DMS 273 (cell line): ENCODE results near the gene OTOP2.
A peak's percentile ranks its signal among the peaks of the same experiment; 100 is the strongest.

Experiments used
- DNase-seq: peaks from one replicate; lab custom pipeline; 2025; ENCODE audit not compliant: unreplicated experiment; lab: John Stamatoyannopoulos, UW

OTOP2 gene

GRCh38 chr17:74924250-74924948 is at the start of gene OTOP2:
Gene OTOP2 (plus strand): TSS chr17:74924273. CDS start chr17:74924633, 360 bp downstream.
- DNase-seq, result no peak

DNA sequence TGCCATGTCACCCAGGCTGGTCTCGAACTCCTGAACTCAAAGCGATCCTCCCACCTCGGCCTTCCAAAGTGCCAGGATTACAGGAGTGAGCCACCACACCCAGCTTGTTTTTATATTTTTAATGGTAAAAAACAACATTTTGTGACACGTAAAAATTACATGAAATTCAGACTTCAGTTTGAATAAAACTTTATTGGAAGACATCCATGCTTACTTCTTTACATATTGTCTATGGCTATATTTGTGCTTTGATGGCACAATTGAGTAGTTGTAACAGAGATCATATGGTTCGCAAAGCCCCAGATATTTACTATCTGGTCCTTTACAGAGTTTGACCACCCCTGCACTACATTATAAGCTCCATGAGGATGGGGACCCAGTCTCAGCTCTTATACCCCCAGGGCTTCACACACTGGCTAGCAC is 49.4 kb upstream of the OTOP2 start:
- DNase-seq, result no peak

DNA sequence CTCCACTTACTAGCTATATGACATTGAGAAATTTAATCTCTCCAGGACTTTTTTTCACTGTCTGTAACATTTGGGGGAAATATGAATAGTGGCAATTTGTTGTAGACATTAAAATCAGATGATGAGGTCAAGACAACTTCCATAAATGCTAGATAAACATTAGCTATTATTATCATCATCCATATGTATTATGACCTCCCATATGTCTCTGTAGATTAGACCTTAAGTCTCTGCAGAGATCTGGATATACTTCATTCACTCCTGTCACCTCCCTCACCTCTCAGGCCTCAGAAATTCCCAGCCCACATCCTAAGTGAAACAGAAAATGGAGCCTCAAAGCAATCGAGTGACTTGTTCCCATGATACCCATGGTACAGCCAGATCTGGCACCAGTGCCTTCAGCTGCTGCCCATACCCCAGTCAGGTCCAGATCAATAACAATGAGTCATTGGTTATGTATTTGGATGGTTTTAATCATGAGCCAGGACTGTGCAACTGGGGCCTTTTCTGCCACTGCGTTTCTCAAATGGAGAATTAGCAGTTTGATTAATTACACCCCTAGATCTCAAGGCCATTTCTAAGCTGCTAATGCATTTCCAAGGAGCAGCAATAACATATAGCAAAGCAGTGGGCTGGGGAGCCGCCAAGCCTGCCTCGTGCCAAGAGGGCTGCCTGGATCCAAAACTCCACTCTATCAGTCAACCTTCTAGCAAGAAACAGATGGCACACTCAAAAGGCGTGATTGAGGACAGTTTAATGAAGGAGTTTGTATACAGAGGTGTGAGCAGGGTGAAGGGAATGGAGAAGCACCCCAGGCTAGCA is 48.7 kb upstream of the OTOP2 start:
- peak; percentile 84 for DNase-seq

GRCh38 chr17:74875977-74876593 is 48.0 kb upstream of the OTOP2 start:
- no peak for DNase-seq

DNA sequence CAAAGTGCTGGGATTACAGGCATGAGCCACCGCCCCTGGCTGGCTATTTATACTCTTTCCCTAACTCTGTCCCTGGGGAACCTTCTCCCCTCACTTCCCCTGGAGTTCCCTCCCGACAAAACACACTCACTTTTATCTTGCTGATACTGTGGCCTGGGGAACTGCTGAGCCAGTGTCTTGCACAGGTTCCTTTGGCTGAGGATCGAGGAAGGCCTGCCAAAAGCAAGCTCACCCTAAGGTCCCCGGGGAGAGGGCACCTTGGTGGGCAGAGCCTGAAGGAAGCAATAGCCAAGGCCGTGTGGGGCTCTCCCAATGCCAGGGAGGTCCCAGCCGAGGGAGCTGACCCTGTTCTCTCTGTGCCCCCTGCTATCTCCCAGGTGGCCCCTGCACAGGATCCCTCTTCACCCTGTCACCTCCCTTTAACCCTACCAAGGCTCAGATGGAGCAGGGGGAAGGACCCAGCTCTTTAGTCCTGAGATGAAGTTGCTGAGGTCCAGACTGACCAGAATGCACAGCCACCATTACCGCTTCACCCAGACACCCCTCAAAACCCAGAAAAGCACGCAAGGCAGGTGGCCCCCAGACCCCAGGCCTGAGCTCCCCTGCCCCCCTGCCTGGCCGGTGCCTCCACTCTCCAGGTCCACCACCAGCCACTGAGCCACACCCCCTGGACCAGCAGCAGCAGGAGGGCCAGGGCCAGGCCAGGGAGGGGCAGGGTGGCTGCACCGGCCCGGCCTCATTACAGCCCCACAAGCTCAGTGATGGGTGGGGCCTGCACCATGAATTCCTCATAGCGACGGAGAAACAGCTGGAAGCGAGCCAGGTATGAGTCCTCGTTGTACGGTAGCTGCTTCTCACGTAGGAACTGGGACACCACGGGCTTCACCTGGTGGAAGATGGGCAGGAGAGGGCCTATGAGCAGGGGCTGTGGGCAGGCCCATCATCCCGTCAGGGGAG is 46.2 kb upstream of the OTOP2 start:
- no peak for DNase-seq

- no peak for DNase-seq
Measured at GRCh38 chr17:74878658-74879057, 45.4 kb upstream of the OTOP2 start.

DNA sequence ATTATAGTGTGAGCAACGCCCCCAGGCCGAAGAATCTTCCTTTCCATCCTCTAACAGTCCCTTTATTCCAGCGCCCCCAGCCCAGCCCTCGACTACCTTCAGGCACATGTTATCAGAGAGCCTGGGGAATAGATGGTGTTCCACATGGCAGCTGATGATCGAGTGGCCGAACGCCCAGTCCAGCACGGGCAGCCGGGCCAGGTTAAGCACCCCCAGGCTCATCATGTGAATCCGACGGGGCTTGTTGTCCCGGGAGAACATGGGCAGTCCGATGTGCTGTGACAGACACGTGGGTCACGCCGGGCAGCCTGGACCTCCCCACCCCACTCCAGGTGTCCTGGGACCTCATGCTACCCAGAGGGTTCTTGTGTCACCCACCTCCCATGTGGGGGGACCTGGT is 44.8 kb upstream of the OTOP2 start:
- DNase-seq, result no peak

DNA sequence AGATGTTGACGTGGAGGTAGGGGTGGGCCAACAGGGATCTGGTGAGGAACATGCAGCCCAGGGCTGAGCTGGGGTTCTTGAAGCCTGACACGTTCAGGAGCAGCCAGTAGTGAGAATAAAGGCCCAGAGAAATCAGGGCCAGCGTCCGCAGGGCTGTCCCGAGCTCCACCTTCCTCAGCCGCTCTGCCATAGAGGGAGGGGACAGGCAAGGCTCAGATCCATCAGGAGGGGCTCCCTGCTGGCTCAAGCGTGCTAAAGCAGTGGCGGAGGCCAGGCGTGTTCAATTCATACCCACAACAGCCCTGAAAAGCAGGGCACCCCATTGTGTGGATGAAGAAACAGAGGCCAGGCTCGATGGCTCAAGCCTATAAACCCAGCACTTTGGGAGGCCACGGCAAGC is 43.0 kb upstream of the OTOP2 start:
- DNase-seq, result no peak

GRCh38 chr17:74882517-74883240 is 41.4 kb upstream of the OTOP2 start:
- DNase-seq, result no peak

GRCh38 chr17:74883241-74883745 is 40.8 kb upstream of the OTOP2 start:
- DNase-seq, result no peak

DNA sequence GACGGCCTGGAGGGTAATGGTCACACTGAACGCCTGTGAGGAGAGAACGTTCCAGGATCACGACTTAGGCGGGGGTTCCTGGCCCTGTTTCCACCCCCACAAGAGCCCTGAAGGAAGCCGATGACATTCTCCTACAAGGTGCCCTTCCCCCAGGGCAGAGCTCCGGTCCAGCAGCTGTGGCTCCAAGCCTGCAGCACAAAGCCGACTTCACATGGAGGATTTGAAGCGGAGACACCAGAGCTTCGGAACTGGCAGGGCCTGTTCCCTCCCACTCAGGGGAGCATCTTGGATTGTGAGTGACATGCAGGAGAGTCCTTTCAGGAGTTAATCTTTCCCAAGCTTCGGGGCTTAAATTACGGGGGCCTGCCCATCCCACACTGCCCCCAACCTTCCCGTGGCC is 35.6 kb upstream of the OTOP2 start:
- DNase-seq, result no peak

DNA sequence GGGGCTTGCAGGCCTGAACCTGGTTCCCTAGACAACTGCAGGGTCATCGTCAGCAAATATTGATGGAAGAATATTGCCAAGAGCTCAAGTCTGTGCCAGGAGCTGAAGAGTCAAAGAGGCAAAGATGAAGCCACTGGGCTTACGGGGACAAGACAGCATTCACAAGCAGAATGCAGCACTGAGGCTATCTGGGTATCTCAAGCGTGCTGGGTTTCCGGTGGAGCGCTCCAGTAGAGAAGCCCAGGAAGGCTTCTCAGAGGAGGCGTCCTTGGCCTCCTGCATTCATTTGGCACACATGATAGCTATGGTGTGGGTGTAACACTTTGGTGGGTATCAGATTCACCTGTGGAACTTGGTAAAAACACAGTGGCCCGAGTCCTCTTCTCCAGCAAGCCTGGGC is 33.5 kb upstream of the OTOP2 start:
- DNase-seq, result no peak

DNA sequence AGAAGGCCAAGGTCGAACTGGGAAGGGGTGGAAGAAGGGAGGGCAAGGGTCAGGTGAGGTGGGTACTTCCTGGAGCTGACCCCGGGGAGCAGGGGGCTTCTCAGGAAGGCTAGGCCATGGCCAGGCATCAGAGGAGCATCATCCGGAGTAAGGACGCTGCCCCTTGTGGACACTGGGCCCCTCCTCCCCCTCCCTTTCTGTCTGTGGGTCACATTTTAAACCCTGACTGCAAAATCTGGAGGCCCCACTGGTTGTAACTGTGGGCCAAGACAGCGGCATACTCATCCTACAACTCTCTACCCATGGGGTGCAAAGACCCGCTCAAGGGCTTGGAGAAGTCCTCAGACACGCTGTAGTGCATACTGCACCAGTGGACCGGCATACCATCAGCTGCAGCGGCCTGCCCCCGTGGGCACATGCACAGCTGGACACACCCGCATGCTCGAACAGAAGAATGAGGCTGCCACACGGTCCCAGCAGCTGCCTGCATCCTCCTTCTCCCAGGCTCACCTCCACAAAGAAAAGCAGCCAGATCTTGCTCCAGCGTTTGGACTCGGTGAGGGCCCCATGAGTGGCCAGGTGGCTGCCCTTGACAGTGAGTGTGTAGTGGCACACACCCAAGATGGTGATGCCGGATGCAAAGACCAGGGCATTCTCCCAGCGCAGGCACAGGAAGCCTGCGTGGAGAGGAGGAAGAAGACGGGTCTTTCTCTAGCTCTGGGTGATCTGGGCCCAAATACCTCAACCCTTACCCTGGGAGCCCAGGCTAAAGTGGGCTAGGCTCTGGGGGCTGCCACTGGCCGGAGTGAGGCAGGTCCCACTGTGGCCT is 31.8 kb upstream of the OTOP2 start:
- no peak for DNase-seq

GRCh38 chr17:74892974-74893911 is 30.8 kb upstream of the OTOP2 start, which contains the start of gene FADS6:
Gene FADS6 (minus strand): TSS chr17:74893633. CDS start chr17:74893595, 38 bp downstream.
- no peak for DNase-seq

- DNase-seq, result no peak
Measured at GRCh38 chr17:74893936-74894671, 30.0 kb upstream of the OTOP2 start.

- DNase-seq, result no peak
Measured at GRCh38 chr17:74898376-74898946, 25.6 kb upstream of the OTOP2 start.

DNA sequence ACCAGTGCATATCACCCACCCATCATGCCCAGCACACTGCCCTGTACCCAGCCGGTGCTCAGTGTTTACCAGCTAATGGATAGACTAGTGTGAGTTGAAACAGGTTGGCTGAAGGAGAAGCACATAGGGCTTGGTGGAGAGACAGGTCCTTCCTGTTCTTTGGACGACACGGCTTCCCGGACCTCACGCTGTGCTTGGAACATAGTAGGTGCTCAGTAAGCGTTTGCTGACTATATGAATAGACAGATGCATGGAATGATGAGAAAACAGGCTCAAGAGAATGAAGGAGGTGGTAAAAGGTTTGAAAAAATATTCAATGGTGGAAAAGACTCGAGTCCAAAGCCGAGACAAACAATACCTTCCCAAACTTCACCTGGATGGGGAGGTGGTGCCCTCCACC is 23.9 kb upstream of the OTOP2 start:
- no peak for DNase-seq
